HepG2 (cell line): ENCODE measurements around the gene F8. TPM values are rescaled to one million over a fixed set of nuclear protein-coding genes. Genes with fewer than 3 reads are reported as not detected.

Experiments
- ATAC-seq: fragments of 200-7000 bp; cut with Tn5 transposase; 3 replicates; pipeline ENCODE4 v1.9.1; 2020; ENCODE audit warnings: mild to moderate bottlenecking, moderate library complexity
- BruUV-seq: library from RNA; stranded (reverse); fragments of 400-500 nt; replicated peaks from 2 replicates; lab custom pipeline; 2021; lab: Mats Ljungman, UMichigan
- CTCF ChIA-PET: fragments of 300-600 bp; formaldehyde crosslinking; extraction: SDS; loops from one replicate; lab custom pipeline; 2021; ENCODE audit warnings: low total read pairs, inconsistent platforms, low intra/inter-chr PET ratio; lab: Yijun Ruan, JAX
- POLR2A ChIA-PET: fragments of 350-600 bp; sonication (Branson Sonifier 250); formaldehyde crosslinking; loops from one replicate; lab custom pipeline; 2020; ENCODE audit warnings: antibody characterized with exemption, inconsistent platforms; lab: Yijun Ruan, JAX
- DNase-seq: peaks from one replicate; pipeline ENCODE4 v3.0.0-alpha.2; 2015; ENCODE audit warnings: low spot score
- FAIRE-seq: peaks from 3 replicates; lab custom pipeline; 2011; peaks lifted over from hg19 to GRCh38; lab: Jason Lieb, UNC
- H2AFZ ChIP-seq: one replicate; pipeline ENCODE4 v1.6.1; 2011; ENCODE audit warnings: low read length, inconsistent platforms
- H3K27ac ChIP-seq: fragments of 300-600 bp; 3 replicates; pipeline ENCODE4 v1.8.0; 2011; ENCODE audit warnings: mixed run types, mild to moderate bottlenecking, mixed read lengths, low read length, inconsistent platforms; ENCODE audit not compliant: insufficient read depth; ENCODE audit errors: extremely low read length
- H3K27me3 ChIP-seq, 2 experiments: fragments of 200-600 bp in 1 of 2; 2 replicates in 1 of 2; 3 replicates in 1 of 2; pipeline versions ENCODE4 v1.6.0 to v1.8.0; 2011; ENCODE audit warnings: low read length in 2 of 2, mild to moderate bottlenecking in 2 of 2, moderate library complexity in 2 of 2, inconsistent platforms in 1 of 2; ENCODE audit not compliant: insufficient read depth in 2 of 2, control insufficient read depth in 1 of 2
- H3K36me3 ChIP-seq, 2 experiments: fragments of 200-600 bp in 1 of 2; replicated peaks in 1 of 2; 2 replicates in 1 of 2; 3 replicates in 1 of 2; pipeline versions ENCODE4 v1.5.1 to v1.8.0; 2011; ENCODE audit warnings: low read length in 2 of 2, inconsistent platforms in 1 of 2; ENCODE audit not compliant: insufficient read depth in 2 of 2, control insufficient read depth in 1 of 2
- H3K4me1 ChIP-seq: 2 replicates; pipeline ENCODE4 v1.5.1; 2012; ENCODE audit warnings: low read length, inconsistent platforms; ENCODE audit not compliant: insufficient read depth
- H3K4me2 ChIP-seq: 2 replicates; pipeline ENCODE4 v1.6.0; 2011; ENCODE audit warnings: low read depth, low read length, inconsistent platforms
- H3K4me3 ChIP-seq, 3 experiments: fragments of 200-600 bp in 1 of 3; sonication (generic), shearing (Covaris generic) in 1 of 3; replicated peaks in 1 of 3; 2 replicates each; pipeline ENCODE4 v1.5.1; 2011 to 2016; ENCODE audit warnings: low read length in 3 of 3, inconsistent platforms in 2 of 3, low read depth in 2 of 3, mild to moderate bottlenecking in 2 of 3, control low read depth in 1 of 3, mixed read lengths in 1 of 3; ENCODE audit not compliant: insufficient read depth in 1 of 3
- H3K79me2 ChIP-seq: one replicate; pipeline ENCODE4 v1.6.1; 2011; ENCODE audit warnings: low read length, inconsistent platforms; ENCODE audit not compliant: insufficient read depth
- H3K9ac ChIP-seq: 2 replicates; pipeline ENCODE4 v1.6.0; 2011; ENCODE audit warnings: mild to moderate bottlenecking, low read depth, low read length, inconsistent platforms; ENCODE audit not compliant: insufficient read depth
- H3K9me3 ChIP-seq: 2 replicates; pipeline ENCODE4 v1.5.1; 2012; ENCODE audit warnings: mild to moderate bottlenecking, low read length
- H4K20me1 ChIP-seq: 2 replicates; pipeline ENCODE4 v1.6.0; 2011; ENCODE audit warnings: inconsistent platforms, mild to moderate bottlenecking, low read length, moderate library complexity; ENCODE audit not compliant: insufficient read depth
- ARID3A ChIP-seq: IDR thresholded peaks from 2 replicates; pipeline ENCODE4 v1.6.1; 2012; ENCODE audit warnings: low read depth, low read length, improper control_type of control experiment
- CCAR2 ChIP-seq: fragments of 200-400 bp; formaldehyde crosslinking; optimal IDR thresholded peaks from 2 replicates; pipeline ENCODE3; 2018; ENCODE audit warnings: low read depth, mild to moderate bottlenecking, low read length, moderate library complexity
- CHCHD3 ChIP-seq: sonication (generic); formaldehyde crosslinking; IDR thresholded peaks from 2 replicates; pipeline ENCODE4 v1.8.0; 2022; ENCODE audit warnings: mild to moderate bottlenecking, missing genetic modification reagents, moderate library complexity
- HMGXB4 ChIP-seq, 2 experiments: sonication (generic) in 1 of 2; formaldehyde crosslinking in 1 of 2; IDR thresholded peaks; 2 replicates each; pipeline versions ENCODE4 v1.4.0 to v1.6.1; 2018 to 2020; ENCODE audit warnings: missing genetic modification reagents in 2 of 2, borderline replicate concordance in 1 of 2, low read depth in 1 of 2, mild to moderate bottlenecking in 1 of 2, missing biosample characterization in 1 of 2
- IKZF4 ChIP-seq: sonication (generic); formaldehyde crosslinking; IDR thresholded peaks from 2 replicates; pipeline ENCODE4 v1.5.1; 2020; ENCODE audit warnings: borderline replicate concordance, mild to moderate bottlenecking, low read depth, missing genetic modification reagents; ENCODE audit errors: not compliant biosample characterization
- KLF6 ChIP-seq: IDR thresholded peaks from 2 replicates; pipeline ENCODE4 v1.8.0; 2016; ENCODE audit warnings: missing biosample characterization, missing genetic modification reagents
- SATB2 ChIP-seq: sonication (generic); formaldehyde crosslinking; IDR thresholded peaks from 2 replicates; pipeline ENCODE4 v1.5.0; 2020; ENCODE audit warnings: missing genetic modification reagents
- SMAD9 ChIP-seq: sonication (generic); formaldehyde crosslinking; IDR thresholded peaks from 2 replicates; pipeline ENCODE4 v1.5.1; 2020; ENCODE audit warnings: mild to moderate bottlenecking, missing genetic modification reagents
- TFAP4 ChIP-seq: sonication (generic); IDR thresholded peaks from 2 replicates; pipeline ENCODE4 v1.6.1; 2016; ENCODE audit warnings: low read depth, borderline replicate concordance
- TOE1 ChIP-seq: sonication (generic); formaldehyde crosslinking; IDR thresholded peaks from 2 replicates; pipeline ENCODE4 v1.4.0; 2020; ENCODE audit warnings: mild to moderate bottlenecking, missing genetic modification reagents
- TP53 ChIP-seq: sonication (generic); formaldehyde crosslinking; conservative IDR thresholded peaks from 2 replicates; pipeline ENCODE4 v1.4.0; 2020; ENCODE audit warnings: missing genetic modification reagents
- ZNF224 ChIP-seq: sonication (generic); formaldehyde crosslinking; IDR thresholded peaks from 2 replicates; pipeline ENCODE4 v1.5.0; 2020; ENCODE audit warnings: mild to moderate bottlenecking, missing genetic modification reagents
- ZNF280D ChIP-seq: sonication (generic); formaldehyde crosslinking; IDR thresholded peaks from 2 replicates; pipeline ENCODE4 v1.5.1; 2020; ENCODE audit warnings: mild to moderate bottlenecking, missing genetic modification reagents
- ZNF441 ChIP-seq: sonication (generic); formaldehyde crosslinking; IDR thresholded peaks from 2 replicates; pipeline ENCODE4 v1.7.0; 2021; ENCODE audit warnings: missing genetic modification reagents, borderline replicate concordance
- WGBS: methylation state at CpG from one replicate; pipeline ENCODE4 v1.1.6; 2017; ENCODE audit warnings: low lambda C conversion rate; 5-methylcytosine and 5-hydroxymethylcytosine counted together
- in situ Hi-C: cut with HindIII; loops from 2 replicates; pipeline ENCODE4 v1.10.0; 2017; ENCODE audit warnings: low pct_unique_long_range_greater_than_20kb; ENCODE audit not compliant: extremely low pct_ligation_motif_present
- intact Hi-C: fragments of 100-400 bp; cut with micrococcal nuclease; formaldehyde crosslinking; loops from one replicate; pipeline ENCODE4 v1.10.0; 2022; ENCODE audit not compliant: unreplicated experiment
- polyA plus RNA-seq, 8 experiments: library from polyadenylated mRNA; depleted of rRNA in 3 of 8; stranded (reverse) in 7 of 8; unstranded in 1 of 8; fragments of >200 nt; fragmentation: Illumina TruSeq in 4 of 8; extraction: Trizol in 4 of 8; gene quantifications; 2 replicates each; pipeline versions ENCODE4 v1.2.1 to v1.2.3, GENCODE V29; 2011 to 2016; ENCODE audit warnings: low read depth in 4 of 8, missing spikeins in 1 of 8, mixed read lengths in 1 of 8; ENCODE audit not compliant: insufficient read depth in 1 of 8
- total RNA-seq, 5 experiments: library from RNA; depleted of rRNA; stranded (reverse); fragments of >200 nt; fragmentation: Illumina TruSeq; extraction: Trizol; gene quantifications; 2 replicates each; pipeline ENCODE4 v1.2.3, GENCODE V29; 2016; ENCODE audit warnings: low read depth in 1 of 5

Gene F8
- total and polyA plus RNA-seq, 2 of the 13 experiments (the other 11 are each of a cell fraction or from before 2014, with no cell fraction given): 0.29 to 0.61 TPM

GRCh38 chrX:155031657-155032056, 9.1 kb upstream of the F8 start (continued):
- no peak for TF ChIP-seq TOE1 (CRISPR knock-in tag)

GRCh38 chrX:155028877-155029291, 6.4 kb upstream of the F8 start:
- POLR2A ChIA-PET: no interaction called here
- no peak for ATAC-seq
- no peak for TF ChIP-seq ZNF280D (CRISPR knock-in tag)
- TF ChIP-seq ZNF441 (CRISPR knock-in tag): no peak
- TF ChIP-seq SATB2 (CRISPR knock-in tag): no peak
- TF ChIP-seq TFAP4: no peak
- no peak for TF ChIP-seq KLF6 (CRISPR knock-in tag)
- no peak for TF ChIP-seq SMAD9
- no peak for TF ChIP-seq ZNF224 (CRISPR knock-in tag)
- no peak for TF ChIP-seq HMGXB4 (CRISPR knock-in tag; IDR thresholded peaks at IDR 0.05; ENCODE audit: borderline replicate concordance in 1 of 2, low read depth in 1 of 2)
- no peak for TF ChIP-seq TP53
- TF ChIP-seq CHCHD3 (CRISPR knock-in tag): no peak
- no peak for TF ChIP-seq IKZF4
- TF ChIP-seq CCAR2: no peak
- TF ChIP-seq ARID3A: no peak

More at GRCh38 chrX:155028877-155029291, 6.4 kb upstream of the F8 start:
- Histone ChIP-seq H3K4me2 (peak overlapping the region; percentile 36), H3K36me3 (no peaks in the 10 kb centered on the region), H3K27me3 (no peaks in the 10 kb centered on the region; a peak in 1 of 5 replicates), H2AFZ (no peak overlapping the region), H4K20me1 (no peaks in the 10 kb centered on the region), H3K27ac (peak overlapping the region; percentile 30), H3K9me3 (no peaks in the 10 kb centered on the region), H3K79me2 (peaks cover 31% of the 10 kb centered on the region), H3K4me3 (no peak overlapping the region), H3K9ac (no peak overlapping the region), H3K4me1 (peaks cover 26% of the 10 kb centered on the region; the same call in 1 of the 2 replicates)
- in situ Hi-C loops: no loop called here
- FAIRE-seq (peak; percentile 28), DNase-seq (no peak)
- intact Hi-C loops: loop anchor here (5.0 kb wide), 1 partner anchor 43 kb away; the partner anchor contains the start of genes BRCC3, CMC4 and MTCP1
- CTCF ChIA-PET: no interaction called here
- WGBS: 94% methylated on average over 2 of the region's 2 CpGs
- no TSS peak for BruUV-seq
